ENCODE data around the gene PLEKHN1. TPM values are rescaled to one million over a fixed set of nuclear protein-coding genes. Genes with fewer than 3 reads are reported as not detected.

Gene PLEKHN1
- total RNA-seq, 4 donors from 2014 or later: 36.1 to 69.0 (median 48.4) TPM

GRCh38 chr1:932173-932510, 34.1 kb upstream of the PLEKHN1 start:
- no peak overlapping the region for H3K4me3 ChIP-seq
- no peaks in the 10 kb centered on the region for H3K36me3 ChIP-seq
- DNase-seq (ENCODE audit: low spot score in 2 of 2): no peak
- H3K27me3 ChIP-seq: peaks cover 86% of the 10 kb centered on the region
- 63% methylated on average over 16 of the region's 16 CpGs for WGBS
- TF ChIP-seq POLR2A (IDR thresholded peaks at IDR 0.05) (no peak), POLR2AphosphoS5 (IDR thresholded peaks at IDR 0.05) (no peak), EP300 (IDR thresholded peaks at IDR 0.05) (no peak), CTCF (IDR thresholded peaks at IDR 0.05) (no peak)
- no peak overlapping the region for H3K27ac ChIP-seq
- peaks cover 20% of the 10 kb centered on the region for H3K4me1 ChIP-seq
- H3K9me3 ChIP-seq: no peaks in the 10 kb centered on the region

DNA sequence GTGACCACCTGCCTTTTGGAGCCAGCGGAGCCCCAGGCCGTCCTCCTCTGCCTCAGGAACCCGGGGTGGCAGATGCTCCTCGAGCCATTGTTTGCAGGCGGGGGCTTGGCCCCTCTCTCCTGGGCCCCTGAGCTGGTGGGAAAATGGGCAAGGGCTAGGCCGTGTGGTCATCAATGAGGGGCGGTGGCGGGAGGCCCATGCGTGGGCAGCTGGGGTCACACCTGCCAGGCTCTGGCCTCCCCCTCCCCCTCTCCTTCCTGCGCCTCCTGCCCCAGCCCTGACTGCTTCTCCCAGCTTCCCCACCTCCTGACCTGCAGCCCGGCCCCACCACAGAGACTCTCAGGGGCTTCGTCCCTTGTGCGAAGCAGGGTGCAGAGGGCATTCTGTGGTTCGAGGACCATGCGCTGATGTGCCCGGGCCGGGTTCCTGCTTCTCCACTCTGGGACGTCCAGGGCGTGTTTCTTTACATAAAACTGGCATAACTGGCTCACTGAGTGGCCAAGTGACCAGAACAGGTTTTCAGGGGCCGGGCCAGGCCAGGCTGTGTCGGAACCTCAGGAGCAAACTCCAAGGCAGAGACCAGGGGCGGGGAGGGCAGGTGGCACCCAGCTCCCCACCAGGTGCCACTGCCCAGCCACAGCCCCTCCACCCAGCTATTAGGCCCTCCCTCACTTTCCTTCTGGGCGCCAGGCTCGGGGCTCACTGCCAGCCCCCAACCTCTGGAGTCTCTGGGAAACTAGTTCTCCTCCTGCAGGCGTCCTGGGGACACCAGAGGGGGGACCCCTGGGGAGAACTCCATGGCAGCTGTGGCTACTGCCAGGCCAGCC, 33.3 kb upstream of the PLEKHN1 start:
- Histone ChIP-seq H3K4me3 (no peak overlapping the region), H3K27me3 (peaks cover 87% of the 10 kb centered on the region), H3K27ac (no peak overlapping the region), H3K9me3 (no peaks in the 10 kb centered on the region), H3K4me1 (peaks cover 20% of the 10 kb centered on the region), H3K36me3 (no peaks in the 10 kb centered on the region)
- 84% methylated on average over 18 of the region's 25 CpGs for WGBS
- TF ChIP-seq POLR2A (IDR thresholded peaks at IDR 0.05) (no peak), EP300 (IDR thresholded peaks at IDR 0.05) (no peak), CTCF (IDR thresholded peaks at IDR 0.05) (no peak), POLR2AphosphoS5 (IDR thresholded peaks at IDR 0.05) (no peak)
- DNase-seq (ENCODE audit: low spot score in 2 of 2): no peak

DNA sequence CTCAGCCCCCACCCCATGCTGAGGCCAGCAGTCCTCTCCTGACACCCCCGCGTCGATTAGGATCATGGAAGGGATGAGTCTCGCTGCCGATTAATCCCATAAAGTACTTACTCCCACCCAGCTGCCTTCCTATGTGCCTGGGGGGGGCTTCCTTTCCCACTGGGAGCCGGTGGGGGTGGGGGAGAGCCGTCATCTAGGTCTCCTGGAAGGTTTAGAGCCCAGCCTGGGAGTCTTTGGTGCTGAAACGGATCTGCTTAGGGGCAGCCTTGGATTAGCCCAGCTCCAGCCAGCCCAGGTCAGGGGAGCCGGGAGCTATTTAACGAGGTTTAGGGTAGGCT, 32.7 kb upstream of the PLEKHN1 start:
- TF ChIP-seq EP300 (IDR thresholded peaks at IDR 0.05) (no peak), CTCF (IDR thresholded peaks at IDR 0.05) (no peak), POLR2AphosphoS5 (IDR thresholded peaks at IDR 0.05) (no peak), POLR2A (IDR thresholded peaks at IDR 0.05) (no peak)
- Histone ChIP-seq H3K27me3 (peaks cover 89% of the 10 kb centered on the region), H3K4me3 (no peak overlapping the region), H3K9me3 (no peaks in the 10 kb centered on the region), H3K4me1 (peaks cover 20% of the 10 kb centered on the region), H3K36me3 (no peaks in the 10 kb centered on the region), H3K27ac (no peak overlapping the region)
- WGBS: 20% methylated on average over 3 of the region's 10 CpGs
- no peak for DNase-seq (ENCODE audit: low spot score in 2 of 2)

DNA sequence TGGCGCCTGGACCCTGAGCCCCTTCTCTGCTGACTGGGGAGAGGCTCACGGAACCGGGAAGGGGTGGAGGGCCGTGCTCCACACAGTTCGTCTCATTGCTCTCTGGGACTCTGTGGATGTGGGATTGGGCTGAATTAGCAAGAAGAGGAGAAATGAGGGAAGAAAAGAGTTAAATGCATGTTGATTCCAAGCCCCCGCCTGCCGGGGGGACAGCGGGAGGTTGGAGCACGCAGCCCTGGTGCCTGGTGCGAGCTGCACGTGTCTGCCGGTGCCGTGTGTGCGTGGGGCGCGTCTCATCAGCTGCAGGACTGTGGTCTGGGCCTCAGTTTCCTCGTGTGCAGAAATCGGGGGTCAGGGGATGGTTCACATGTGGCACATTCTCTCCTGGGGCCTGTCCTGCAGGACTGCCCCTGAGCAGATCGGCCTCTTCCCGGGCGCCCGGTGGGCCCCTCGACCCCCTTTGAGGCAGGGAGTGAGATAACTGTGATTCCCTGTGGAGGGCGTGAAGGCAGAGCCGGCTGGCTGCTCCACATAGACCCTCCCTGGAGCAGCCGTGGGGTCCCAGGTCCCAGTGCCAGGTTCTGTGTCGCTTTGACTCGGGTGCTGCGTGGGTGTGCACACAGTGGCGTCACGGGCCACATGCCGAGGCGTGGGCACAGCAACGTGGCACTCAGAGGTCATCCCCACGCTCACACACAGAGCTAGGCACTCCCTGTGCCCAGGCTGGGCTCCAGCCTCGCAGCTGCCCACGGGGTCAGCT, 31.1 kb upstream of the PLEKHN1 start:
- Histone ChIP-seq H3K4me3 (no peak overlapping the region), H3K4me1 (peaks cover 25% of the 10 kb centered on the region), H3K36me3 (no peaks in the 10 kb centered on the region), H3K27ac (no peak overlapping the region), H3K9me3 (no peaks in the 10 kb centered on the region), H3K27me3 (peaks cover 88% of the 10 kb centered on the region)
- 7% methylated on average over 10 of the region's 37 CpGs for WGBS
- no peak for TF ChIP-seq POLR2A (IDR thresholded peaks at IDR 0.05)
- TF ChIP-seq CTCF (IDR thresholded peaks at IDR 0.05): no peak
- TF ChIP-seq POLR2AphosphoS5 (IDR thresholded peaks at IDR 0.05): no peak
- no peak for TF ChIP-seq EP300 (IDR thresholded peaks at IDR 0.05)
- DNase-seq (ENCODE audit: low spot score in 2 of 2): no peak

- H3K36me3 ChIP-seq: no peaks in the 10 kb centered on the region
- no peak overlapping the region for H3K4me3 ChIP-seq
- WGBS: 0% methylated on average over 2 of the region's 30 CpGs
- TF ChIP-seq POLR2A (IDR thresholded peaks at IDR 0.05): no peak
- no peak for TF ChIP-seq EP300 (IDR thresholded peaks at IDR 0.05)
- no peak for TF ChIP-seq POLR2AphosphoS5 (IDR thresholded peaks at IDR 0.05)
- TF ChIP-seq CTCF (IDR thresholded peaks at IDR 0.05): no peak
- H3K27me3 ChIP-seq: peaks cover 88% of the 10 kb centered on the region
- DNase-seq (ENCODE audit: low spot score in 2 of 2): no peak
- peaks cover 32% of the 10 kb centered on the region for H3K4me1 ChIP-seq
- H3K27ac ChIP-seq: no peak overlapping the region
- no peaks in the 10 kb centered on the region for H3K9me3 ChIP-seq
Measured at GRCh38 chr1:935751-936231, 30.5 kb upstream of the PLEKHN1 start.
